Activated CD4-positive, alpha-beta T cell treated with anti-CD3 and anti-CD28 coated beads, Interleukin-2, amount 10 ng/mL, durations not matched to agents 24 days and 14 days (primary cell): ENCODE data around the gene RPS8. TPM values are rescaled to one million over a fixed set of nuclear protein-coding genes. Genes with fewer than 3 reads are reported as not detected.
"Not testable (repeated sequence)": the region's sequence is repeated elsewhere in the genome, so short reads cannot be mapped to it uniquely, and the experiment has no call there.

Experiments used
- DNase-seq: peaks from one replicate; pipeline ENCODE4 v3.0.0; 2022
- H3K27ac Mint-ChIP-seq: one replicate; pipeline ENCODE4 v1.8.0; 2022; ENCODE audit warnings: mild to moderate bottlenecking, mixed read lengths
- H3K27me3 Mint-ChIP-seq: one replicate; pipeline ENCODE4 v1.8.0; 2022; ENCODE audit warnings: mixed read lengths
- H3K36me3 Mint-ChIP-seq: one replicate; pipeline ENCODE4 v1.8.0; 2022; ENCODE audit warnings: low read depth, mild to moderate bottlenecking, mixed read lengths
- H3K4me1 Mint-ChIP-seq: one replicate; pipeline ENCODE4 v1.8.0; 2021; ENCODE audit warnings: mixed read lengths
- H3K4me3 Mint-ChIP-seq: one replicate; pipeline ENCODE4 v1.8.0; 2022; ENCODE audit warnings: mild to moderate bottlenecking, moderate library complexity, mixed read lengths
- H3K9me3 Mint-ChIP-seq: one replicate; pipeline ENCODE4 v1.8.0; 2021; ENCODE audit warnings: mixed read lengths
- intact Hi-C: fragments of 100-400 bp; cut with micrococcal nuclease; formaldehyde crosslinking; loops from one replicate; pipeline ENCODE4 v1.15.1; 2023
- total RNA-seq: library from RNA; stranded (reverse); gene quantifications from 2 replicates; pipeline ENCODE4 v1.2.3, GENCODE V29; 2022

The RPS8 gene
- total RNA-seq = 2,376 and 2,377 TPM in 2 replicates

GRCh38 chr1:44775078-44775929 lies at the start of gene RPS8:
Gene RPS8, plus strand, starts transcription at chr1:44775540. Its CDS starts 57 bp downstream, at chr1:44775597.
- Mint-ChIP-seq H3K36me3 (peaks cover 44% of the 10 kb centered on the region), H3K27ac (peak within 1 kb of the TSS; percentile 94)
- intact Hi-C loops = loop anchor here (1.0 to 5.0 kb wide), 4 partner anchors 11 to 44 kb away; partner anchors contain the start of genes KIF2C and RNU5D-1

GRCh38 chr1:44730741-44731512 lies 44.4 kb upstream of the RPS8 start, which contains the start of gene RNU5D-1:
Gene RNU5D-1, minus strand, starts transcription at chr1:44731170.
- H3K4me1 Mint-ChIP-seq = peaks cover 32% of the 10 kb centered on the region
- no peaks in the 10 kb centered on the region for H3K27me3 Mint-ChIP-seq
- peak within 1 kb of the TSS; percentile 98 for H3K27ac Mint-ChIP-seq
- DNase-seq = peak; percentile 97
- intact Hi-C loops = loop anchor here (1.0 to 5.0 kb wide), 10 partner anchors 8 to 761 kb away; partner anchors contain the start of genes KIF2C, RPS8, TESK2 and UROD
- peaks cover 5% of the 10 kb centered on the region for H3K36me3 Mint-ChIP-seq
- H3K4me3 Mint-ChIP-seq = peak within 1 kb of the TSS; percentile 65
- no peaks in the 10 kb centered on the region for H3K9me3 Mint-ChIP-seq

More at GRCh38 chr1:44775078-44775929, at the start of gene RPS8:
- H3K4me3 Mint-ChIP-seq = peak within 1 kb of the TSS; percentile 89
- peaks cover 31% of the 10 kb centered on the region for H3K4me1 Mint-ChIP-seq
- H3K9me3 Mint-ChIP-seq = no peaks in the 10 kb centered on the region
- peak; percentile 97 for DNase-seq
- H3K27me3 Mint-ChIP-seq = no peaks in the 10 kb centered on the region

- Mint-ChIP-seq H3K9me3 (no peaks in the 10 kb centered on the region), H3K27me3 (no peaks in the 10 kb centered on the region), H3K36me3 (no peaks in the 10 kb centered on the region), H3K27ac (no peak overlapping the region), H3K4me1 (peaks cover 24% of the 10 kb centered on the region), H3K4me3 (no peak overlapping the region)
- DNase-seq = no peak
- intact Hi-C loops = loop anchor here (5.0 kb wide), 1 partner anchor 759 kb away; the partner anchor contains the start of gene TESK2
Observed at GRCh38 chr1:44733365-44733764, 42.0 kb upstream of the RPS8 start.

GRCh38 chr1:44733784-44734183 lies 41.6 kb upstream of the RPS8 start:
- Mint-ChIP-seq H3K9me3 (no peaks in the 10 kb centered on the region), H3K27ac (no peak overlapping the region), H3K27me3 (no peaks in the 10 kb centered on the region), H3K4me3 (no peak overlapping the region), H3K4me1 (peaks cover 24% of the 10 kb centered on the region), H3K36me3 (no peaks in the 10 kb centered on the region)
- DNase-seq = no peak
- intact Hi-C loops = loop anchor here (5.0 kb wide), 1 partner anchor 759 kb away; the partner anchor contains the start of gene TESK2

GRCh38 chr1:44735992-44736391 lies 39.3 kb upstream of the RPS8 start:
- Mint-ChIP-seq H3K4me1 (peaks cover 23% of the 10 kb centered on the region), H3K9me3 (no peaks in the 10 kb centered on the region), H3K36me3 (peaks cover 7% of the 10 kb centered on the region), H3K4me3 (no peak overlapping the region), H3K27ac (no peak overlapping the region), H3K27me3 (no peaks in the 10 kb centered on the region)
- intact Hi-C loops = no loop called here
- no peak for DNase-seq

- peak overlapping the region; percentile 96 for H3K4me3 Mint-ChIP-seq
Observed at GRCh38 chr1:44738953-44739306, 36.4 kb upstream of the RPS8 start.

GRCh38 chr1:44739307-44740178 lies 35.8 kb upstream of the RPS8 start, which contains the start of gene KIF2C:
Gene KIF2C, plus strand, starts transcription at chr1:44739837. Its CDS starts 96 bp downstream, at chr1:44739933.
- Mint-ChIP-seq H3K27ac (peak within 1 kb of the TSS; percentile 97), H3K36me3 (peaks cover 24% of the 10 kb centered on the region), H3K27me3 (no peaks in the 10 kb centered on the region), H3K9me3 (no peaks in the 10 kb centered on the region), H3K4me3 (peak within 1 kb of the TSS; percentile 96), H3K4me1 (peaks cover 38% of the 10 kb centered on the region)
- DNase-seq = peak; percentile 99
- intact Hi-C loops = loop anchor here (1.0 kb wide), 3 partner anchors 8 to 65 kb away; partner anchors contain the start of genes ARMH1, RNU5D-1, RPS8 and TMEM53

More at GRCh38 chr1:44738953-44739306, 36.4 kb upstream of the RPS8 start:
- not testable (repeated sequence) for H3K27me3 Mint-ChIP-seq, H3K9me3 Mint-ChIP-seq, DNase-seq
- H3K27ac Mint-ChIP-seq = peak overlapping the region; percentile 97
- intact Hi-C loops = loop anchor here (1.0 kb wide), 3 partner anchors 8 to 65 kb away; partner anchors contain the start of genes ARMH1, RNU5D-1, RPS8 and TMEM53
- H3K4me1 Mint-ChIP-seq = peaks cover 32% of the 10 kb centered on the region
- peaks cover 17% of the 10 kb centered on the region for H3K36me3 Mint-ChIP-seq

GRCh38 chr1:44740179-44740617 lies 35.1 kb upstream of the RPS8 start:
- intact Hi-C loops = no loop called here
- DNase-seq = no peak
- Mint-ChIP-seq H3K4me1 (peaks cover 41% of the 10 kb centered on the region), H3K4me3 (peak overlapping the region; percentile 96), H3K36me3 (peaks cover 27% of the 10 kb centered on the region), H3K27me3 (no peaks in the 10 kb centered on the region), H3K9me3 (no peaks in the 10 kb centered on the region), H3K27ac (peak overlapping the region; percentile 97)

- no peak for DNase-seq
- Mint-ChIP-seq H3K4me3 (peak overlapping the region; percentile 67), H3K4me1 (peaks cover 45% of the 10 kb centered on the region), H3K36me3 (peaks cover 41% of the 10 kb centered on the region), H3K27me3 (no peaks in the 10 kb centered on the region), H3K27ac (peak overlapping the region; percentile 92), H3K9me3 (no peaks in the 10 kb centered on the region)
- intact Hi-C loops = no loop called here
Observed at GRCh38 chr1:44743211-44743610, 32.1 kb upstream of the RPS8 start.

GRCh38 chr1:44747878-44748277 lies 27.5 kb upstream of the RPS8 start:
- intact Hi-C loops = no loop called here
- H3K36me3 Mint-ChIP-seq = peaks cover 42% of the 10 kb centered on the region
- H3K9me3 Mint-ChIP-seq = no peaks in the 10 kb centered on the region
- no peak for DNase-seq
- H3K27me3 Mint-ChIP-seq = no peaks in the 10 kb centered on the region
- H3K27ac Mint-ChIP-seq = no peak overlapping the region
- no peak overlapping the region for H3K4me3 Mint-ChIP-seq
- peaks cover 27% of the 10 kb centered on the region for H3K4me1 Mint-ChIP-seq

GRCh38 chr1:44757420-44757819 lies 17.9 kb upstream of the RPS8 start:
- DNase-seq = no peak
- peaks cover 69% of the 10 kb centered on the region for H3K36me3 Mint-ChIP-seq
- no peaks in the 10 kb centered on the region for H3K9me3 Mint-ChIP-seq
- H3K27me3 Mint-ChIP-seq = no peaks in the 10 kb centered on the region
- peak overlapping the region; percentile 60 for H3K27ac Mint-ChIP-seq
- intact Hi-C loops = no loop called here
- H3K4me3 Mint-ChIP-seq = no peak overlapping the region
- peaks cover 7% of the 10 kb centered on the region for H3K4me1 Mint-ChIP-seq

GRCh38 chr1:44759077-44759476 lies 16.3 kb upstream of the RPS8 start:
- intact Hi-C loops = no loop called here
- peaks cover 72% of the 10 kb centered on the region for H3K36me3 Mint-ChIP-seq
- DNase-seq = no peak

GRCh38 chr1:44760876-44761275 lies 14.5 kb upstream of the RPS8 start:
- no peak for DNase-seq
- Mint-ChIP-seq H3K27me3 (no peaks in the 10 kb centered on the region), H3K27ac (no peak overlapping the region), H3K36me3 (peaks cover 67% of the 10 kb centered on the region), H3K4me3 (no peak overlapping the region), H3K4me1 (peaks cover 5% of the 10 kb centered on the region), H3K9me3 (no peaks in the 10 kb centered on the region)
- intact Hi-C loops = no loop called here

More at GRCh38 chr1:44759077-44759476, 16.3 kb upstream of the RPS8 start:
- no peak overlapping the region for H3K4me3 Mint-ChIP-seq
- H3K27ac Mint-ChIP-seq = no peak overlapping the region
- H3K27me3 Mint-ChIP-seq = no peaks in the 10 kb centered on the region
- H3K4me1 Mint-ChIP-seq = peaks cover 7% of the 10 kb centered on the region
- no peaks in the 10 kb centered on the region for H3K9me3 Mint-ChIP-seq
